D721Med (cell line): Measurements from ENCODE around the gene ASCL5.
A peak's percentile ranks its signal among the peaks of the same experiment; 100 is the strongest.
"Not testable (repeated sequence)": the region's sequence is repeated elsewhere in the genome, so short reads cannot be mapped to it uniquely, and the experiment has no call there.

ENCODE experiments used
- DNase-seq: peaks from one replicate; pipeline ENCODE4 v3.0.0; 2011; ENCODE audit warnings: low spot score; ENCODE audit not compliant: insufficient read length
- FAIRE-seq: peaks from 2 replicates; lab custom pipeline; 2011; peaks lifted over from hg19 to GRCh38; lab: Jason Lieb, UNC
- CTCF ChIP-seq: IDR thresholded peaks from 2 replicates; pipeline ENCODE4 v1.5.1; 2012; ENCODE audit warnings: mild to moderate bottlenecking, control low read depth; ENCODE audit not compliant: insufficient read depth; ENCODE audit errors: missing control alignments

The ASCL5 gene

GRCh38 chr1:201170533-201171062 lies 43.6 kb upstream of the ASCL5 start:
- DNase-seq (peak; percentile 90), FAIRE-seq (peak; percentile 46)

GRCh38 chr1:201169971-201170532 lies 43.1 kb upstream of the ASCL5 start:
- FAIRE-seq (no peak), DNase-seq (no peak)
- TF ChIP-seq CTCF = no peak

More at GRCh38 chr1:201170533-201171062, 43.6 kb upstream of the ASCL5 start:
- no peak for TF ChIP-seq CTCF

GRCh38 chr1:201169203-201169602 lies 42.2 kb upstream of the ASCL5 start:
- peak; percentile 46 for FAIRE-seq

GRCh38 chr1:201167041-201167991 lies 40.3 kb upstream of the ASCL5 start:
- DNase-seq (no peak), FAIRE-seq (no peak)
- no peak for TF ChIP-seq CTCF

More at GRCh38 chr1:201169203-201169602, 42.2 kb upstream of the ASCL5 start:
- DNase-seq = no peak
- no peak for TF ChIP-seq CTCF

- no peak for TF ChIP-seq CTCF
- FAIRE-seq = peak; percentile 96
- no peak for DNase-seq
Observed at GRCh38 chr1:201164645-201165044, 37.7 kb upstream of the ASCL5 start.

- DNase-seq (no peak), FAIRE-seq (peak; percentile 77)
- TF ChIP-seq CTCF = no peak
Observed at GRCh38 chr1:201163707-201164106, 36.7 kb upstream of the ASCL5 start.

- not testable (repeated sequence) for DNase-seq, FAIRE-seq
Observed at GRCh38 chr1:201163036-201163435, 36.1 kb upstream of the ASCL5 start.
